Aortic smooth muscle cell (primary cell): ENCODE results near the gene PTX4. TPM values are rescaled to one million over a fixed set of nuclear protein-coding genes. Genes with fewer than 3 reads are reported as not detected.

Experiments used
- total RNA-seq: library from RNA; depleted of rRNA; stranded (reverse); fragments of >200 nt; gene quantifications from 2 replicates; pipeline ENCODE4 v1.2.3, GENCODE V29; 2014

Gene PTX4, protein sequence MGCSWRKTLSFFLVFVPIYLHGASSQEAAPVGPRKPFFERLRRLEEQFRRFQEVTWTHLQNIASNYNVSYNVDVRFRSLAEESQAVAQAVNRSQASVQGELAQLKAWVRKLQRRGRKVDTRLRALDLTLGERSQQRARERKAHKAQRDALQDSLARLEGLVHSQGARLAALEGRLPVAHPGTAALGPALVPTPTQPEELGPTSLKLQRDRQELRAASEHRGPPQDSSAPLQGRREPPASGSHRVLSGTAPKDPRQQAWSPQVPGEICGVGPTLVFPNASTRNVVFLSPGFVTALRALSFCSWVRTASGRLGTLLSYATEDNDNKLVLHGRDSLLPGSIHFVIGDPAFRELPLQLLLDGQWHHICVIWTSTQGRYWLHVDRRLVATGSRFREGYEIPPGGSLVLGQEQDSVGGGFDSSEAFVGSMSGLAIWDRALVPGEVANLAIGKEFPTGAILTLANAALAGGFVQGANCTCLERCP
- 0.06 TPM in 1 of 2 replicates, not detected in the other for total RNA-seq

GRCh38 chr16:1488619-1489018 is at the start of gene PTX4:
PTX4 (minus strand) TSS chr16:1488944; CDS start chr16:1488909, 35 bp downstream.

DNA sequence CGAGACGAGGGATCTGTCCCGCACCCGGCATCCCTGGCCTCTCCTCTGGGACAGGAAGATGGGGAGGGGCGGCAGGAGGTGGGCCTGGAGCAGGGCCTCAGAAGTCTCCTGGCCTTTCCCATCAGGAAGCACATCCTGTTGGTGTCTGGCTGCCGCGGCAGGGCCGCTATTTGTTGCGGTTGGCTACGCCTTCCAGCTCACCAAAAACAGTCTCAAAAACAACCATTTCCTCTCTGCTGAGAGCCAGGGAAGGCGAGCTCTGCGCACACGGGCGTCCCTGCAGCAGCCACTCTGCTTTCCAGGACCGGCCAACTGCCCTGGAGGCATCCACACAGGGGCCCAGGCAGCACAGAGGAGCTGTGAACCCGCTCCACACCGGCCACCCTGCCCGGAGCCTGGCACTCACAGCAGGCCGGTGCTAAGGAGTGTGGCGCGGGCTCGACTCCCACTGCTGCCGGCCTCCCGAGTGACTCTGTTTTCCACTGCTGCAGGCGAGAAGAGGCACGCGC is 44.8 kb upstream of the PTX4 start, which contains the start of gene TMEM204:
TSS of gene TMEM204 (plus strand) at position 224 of the 509 bp plus-strand sequence. CDS start 610 bp downstream, outside the sequence.

GRCh38 chr16:1492923-1493745 is 4.4 kb upstream of the PTX4 start, which contains the start of gene TELO2:
TELO2 (plus strand) TSS chr16:1493360; CDS start chr16:1494282, 922 bp downstream.

DNA sequence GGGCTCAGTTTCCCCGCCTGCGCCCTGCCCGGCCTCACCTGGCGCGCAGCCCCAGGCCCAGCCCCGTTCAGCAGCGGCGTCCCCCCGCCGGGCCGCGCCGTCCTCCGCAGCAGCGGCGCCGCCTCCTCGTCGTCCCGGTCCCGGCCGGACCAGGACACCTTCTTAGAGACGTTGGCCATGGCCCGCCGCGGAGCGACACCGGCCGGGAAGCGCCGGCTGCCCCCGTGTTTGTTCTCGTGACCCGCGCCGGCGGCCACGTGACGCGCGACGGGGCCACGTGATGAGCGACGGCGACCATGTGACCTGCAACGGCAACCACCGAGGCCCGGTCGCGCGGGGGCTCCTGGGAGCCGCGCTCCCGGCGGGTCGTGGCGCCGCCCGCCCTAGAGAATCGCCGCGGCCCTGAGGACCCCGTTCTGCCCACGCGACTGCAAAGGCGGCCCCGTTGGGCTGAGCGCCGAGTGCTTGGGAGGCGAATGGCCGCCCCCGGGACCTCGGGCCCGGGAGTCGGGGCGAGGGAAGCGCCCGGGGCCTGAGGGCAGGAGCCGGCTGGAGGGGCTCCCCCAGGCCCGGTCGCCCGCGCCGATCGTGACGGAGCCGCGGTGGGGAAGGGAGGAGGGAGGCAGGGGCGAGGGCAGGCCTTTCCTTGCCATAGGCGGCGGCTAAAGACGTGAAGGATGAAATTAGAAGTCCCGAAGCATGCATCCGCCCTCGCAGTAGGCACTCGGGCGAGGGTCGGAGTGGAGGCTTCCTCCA is 13.8 kb downstream of the PTX4 start, which contains the start of gene CLCN7:
TSS of gene CLCN7 (minus strand) at position 233 of the 756 bp plus-strand sequence. CDS start at position 179, 54 bp downstream.

GRCh38 chr16:1443980-1444729 is 44.6 kb downstream of the PTX4 start, which contains the start of gene CCDC154:
CCDC154 (minus strand) TSS chr16:1444556; CDS start chr16:1444322, 234 bp downstream.

Other genes with a start within 250 kb of the PTX4 start
- gene TPSAB1, start 248.2 kb downstream of the PTX4 start, total RNA-seq = not detected in 2 replicates
- not detected in 2 replicates for gene TPSD1, start 232.9 kb downstream of the PTX4 start, total RNA-seq
- gene UBE2I, start 179.3 kb downstream of the PTX4 start, total RNA-seq = 40.8 and 45.3 TPM in 2 replicates
- 0.92 and 1.2 TPM in 2 replicates for gene BAIAP3, start 155.3 kb downstream of the PTX4 start, total RNA-seq
- gene TSR3, start 137.1 kb downstream of the PTX4 start, total RNA-seq = 60.6 and 68.6 TPM in 2 replicates
- gene GNPTG, start 137.0 kb downstream of the PTX4 start, total RNA-seq = 44.0 and 48.4 TPM in 2 replicates
- gene UNKL, start 74.2 kb downstream of the PTX4 start, total RNA-seq = 4.6 and 6.5 TPM in 2 replicates
- 16.1 and 18.1 TPM in 2 replicates for gene UQCC4, start 68.2 kb downstream of the PTX4 start, total RNA-seq
- not detected in 2 replicates for gene PERCC1, start 57.9 kb downstream of the PTX4 start, total RNA-seq
- 0.26 and 0.37 TPM in 2 replicates for gene CCDC154, start 44.4 kb downstream of the PTX4 start, total RNA-seq
- 60.4 and 81.6 TPM in 2 replicates for gene CLCN7, start 13.9 kb downstream of the PTX4 start, total RNA-seq
- gene TELO2, start 4.4 kb upstream of the PTX4 start, total RNA-seq = 9.9 and 15.5 TPM in 2 replicates
- gene TMEM204, start 44.7 kb upstream of the PTX4 start, total RNA-seq = 60.6 and 93.8 TPM in 2 replicates
- 23.6 and 27.0 TPM in 2 replicates for gene IFT140, start 123.1 kb upstream of the PTX4 start, total RNA-seq
- gene CRAMP1, start 123.4 kb upstream of the PTX4 start, total RNA-seq = 4.6 and 6.6 TPM in 2 replicates
- 22.6 and 24.3 TPM in 2 replicates for gene JPT2, start 189.3 kb upstream of the PTX4 start, total RNA-seq
- 39.2 and 40.2 TPM in 2 replicates for gene MAPK8IP3, start 217.3 kb upstream of the PTX4 start, total RNA-seq